SKM-1 (cell line): ENCODE results near the gene MEN1.
A peak's percentile ranks its signal among the peaks of the same experiment; 100 is the strongest.

Experiments
- DNase-seq: peaks from one replicate; lab custom pipeline; 2025; ENCODE audit not compliant: unreplicated experiment; lab: John Stamatoyannopoulos, UW

Gene MEN1

DNA sequence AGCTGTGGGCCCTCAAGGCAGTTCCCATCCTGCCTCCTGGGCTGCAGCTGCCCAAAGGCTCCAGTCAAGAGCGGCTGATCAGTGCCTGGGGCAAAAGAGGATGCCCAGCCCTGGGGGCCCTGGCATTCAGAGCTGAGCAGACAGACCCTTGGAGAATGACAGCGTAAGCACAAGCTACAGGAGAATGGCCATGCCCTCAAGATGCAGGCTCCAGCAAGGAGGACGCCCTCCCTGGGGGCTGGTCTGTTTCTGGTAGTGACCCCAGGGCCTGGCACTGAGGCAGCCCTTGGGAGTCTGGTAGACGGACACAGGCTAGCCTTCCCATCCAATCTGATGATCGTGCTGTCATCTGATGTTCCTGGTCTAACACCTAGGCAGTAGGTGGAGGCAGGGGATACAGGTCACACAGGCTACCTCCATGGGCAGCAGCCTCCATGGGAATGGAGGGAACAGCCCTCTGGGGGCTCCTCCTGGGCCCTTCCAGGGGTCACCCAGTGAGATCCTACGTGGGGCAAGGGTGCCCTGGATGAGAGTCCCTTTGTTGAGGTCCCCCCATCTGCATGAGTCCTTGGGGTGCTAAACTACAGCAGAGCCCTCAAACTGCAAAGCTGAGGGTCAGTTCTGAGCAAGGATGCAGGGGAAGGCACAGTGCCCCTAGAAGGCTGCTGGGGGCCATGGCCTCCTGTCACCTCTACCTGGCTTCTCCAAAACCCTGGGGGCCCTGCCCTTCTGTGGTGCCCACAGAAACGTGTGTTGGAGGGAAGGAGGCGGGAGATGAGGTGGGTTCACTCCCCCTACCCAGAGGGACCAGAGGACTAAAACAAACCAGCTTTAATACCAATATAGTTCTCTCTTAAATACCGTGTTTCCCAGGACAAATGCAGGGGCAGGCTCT, 21.8 kb downstream of the MEN1 start:
- no peak for DNase-seq

DNA sequence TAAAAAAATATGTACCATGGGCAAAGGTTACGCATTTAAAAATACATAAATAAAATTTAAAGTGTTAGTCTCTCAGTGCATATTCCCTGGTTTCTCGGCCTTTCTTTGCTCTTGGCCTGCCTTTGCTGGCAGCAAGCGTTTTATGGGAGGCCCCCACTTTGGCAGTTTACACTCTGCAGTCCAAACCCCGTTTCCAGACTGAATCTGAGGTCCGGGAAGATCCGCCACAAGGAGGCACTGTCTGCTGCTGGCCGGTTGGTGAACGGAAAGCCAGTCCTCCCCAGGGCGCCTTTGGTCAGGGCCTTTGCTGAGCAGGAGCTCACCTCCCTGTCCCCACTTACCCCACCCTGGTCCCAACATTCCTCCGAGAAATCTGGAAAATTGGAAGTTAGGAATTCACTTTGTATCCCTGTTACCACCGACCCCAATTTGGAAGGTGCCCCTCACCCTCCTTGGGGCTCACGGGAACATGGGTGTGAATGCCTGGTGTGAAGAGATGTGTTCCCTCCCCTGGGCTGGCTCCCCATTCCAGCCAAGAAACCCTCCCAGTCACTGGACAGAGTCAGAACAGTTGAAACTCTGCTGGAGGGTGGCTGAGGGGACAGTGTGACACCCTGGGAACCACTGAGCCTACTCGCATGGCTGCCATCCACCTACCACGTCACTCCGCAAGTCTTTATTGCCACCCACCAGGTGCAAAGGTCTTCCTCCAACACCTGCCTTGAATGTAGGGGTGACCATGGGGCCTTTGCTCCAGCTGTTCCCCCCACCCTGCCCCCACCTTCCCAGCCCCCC, 22.6 kb downstream of the MEN1 start:
- DNase-seq, result peak; percentile 32

DNA sequence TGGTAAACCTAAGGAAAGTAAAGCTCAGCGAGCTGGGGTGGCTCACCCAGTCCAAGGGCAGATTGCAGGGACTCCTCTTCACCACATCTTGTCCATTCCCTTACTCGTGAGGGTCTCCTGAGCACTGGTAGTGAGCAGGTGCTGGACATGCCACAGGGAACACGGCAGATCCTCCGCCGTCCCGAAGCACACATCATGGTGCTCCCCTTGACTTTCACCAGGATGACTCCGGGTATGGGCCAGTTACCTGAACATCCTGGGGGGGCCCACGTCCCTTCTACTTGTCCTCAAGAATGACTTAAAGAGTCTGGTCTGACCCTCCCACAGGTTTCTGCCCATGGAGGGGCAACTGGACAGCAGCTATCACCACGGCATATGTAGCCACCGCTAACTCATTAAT, 24.0 kb downstream of the MEN1 start:
- no peak for DNase-seq

DNA sequence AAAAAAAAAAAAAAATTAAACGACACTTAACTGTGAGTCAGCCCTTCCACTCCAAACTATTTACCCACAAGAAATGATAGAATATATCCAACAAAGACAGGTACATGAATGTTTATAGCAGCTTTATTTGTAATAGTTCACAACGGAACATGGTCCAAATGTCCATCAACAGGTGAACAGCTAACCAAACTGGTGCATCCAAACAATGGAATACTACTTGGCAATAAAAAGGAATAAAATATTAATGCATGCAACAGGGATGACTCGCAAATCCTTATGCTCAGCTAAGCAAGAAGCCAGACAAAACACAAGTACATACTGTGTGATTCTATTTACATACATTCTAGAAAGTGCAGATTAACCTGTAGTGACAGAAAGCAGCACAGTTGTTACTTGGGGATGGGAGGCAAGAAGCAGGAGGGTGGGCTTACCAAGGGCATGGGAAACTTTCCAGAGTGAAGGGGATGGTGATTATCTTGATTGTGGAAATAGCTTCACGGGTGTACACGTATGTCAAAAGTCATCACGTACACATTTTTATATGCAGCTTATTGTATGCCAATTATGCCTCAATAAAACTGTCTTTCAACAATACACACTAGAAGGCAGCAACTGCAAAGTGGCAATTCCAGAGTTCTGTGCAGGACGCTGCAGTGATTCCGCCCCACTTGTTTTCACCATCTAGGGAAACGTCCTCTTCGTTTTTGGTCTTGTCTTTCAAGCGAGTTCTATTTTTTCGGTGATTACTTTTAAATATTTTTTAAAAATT, 25.4 kb downstream of the MEN1 start:
- DNase-seq, result no peak

DNA sequence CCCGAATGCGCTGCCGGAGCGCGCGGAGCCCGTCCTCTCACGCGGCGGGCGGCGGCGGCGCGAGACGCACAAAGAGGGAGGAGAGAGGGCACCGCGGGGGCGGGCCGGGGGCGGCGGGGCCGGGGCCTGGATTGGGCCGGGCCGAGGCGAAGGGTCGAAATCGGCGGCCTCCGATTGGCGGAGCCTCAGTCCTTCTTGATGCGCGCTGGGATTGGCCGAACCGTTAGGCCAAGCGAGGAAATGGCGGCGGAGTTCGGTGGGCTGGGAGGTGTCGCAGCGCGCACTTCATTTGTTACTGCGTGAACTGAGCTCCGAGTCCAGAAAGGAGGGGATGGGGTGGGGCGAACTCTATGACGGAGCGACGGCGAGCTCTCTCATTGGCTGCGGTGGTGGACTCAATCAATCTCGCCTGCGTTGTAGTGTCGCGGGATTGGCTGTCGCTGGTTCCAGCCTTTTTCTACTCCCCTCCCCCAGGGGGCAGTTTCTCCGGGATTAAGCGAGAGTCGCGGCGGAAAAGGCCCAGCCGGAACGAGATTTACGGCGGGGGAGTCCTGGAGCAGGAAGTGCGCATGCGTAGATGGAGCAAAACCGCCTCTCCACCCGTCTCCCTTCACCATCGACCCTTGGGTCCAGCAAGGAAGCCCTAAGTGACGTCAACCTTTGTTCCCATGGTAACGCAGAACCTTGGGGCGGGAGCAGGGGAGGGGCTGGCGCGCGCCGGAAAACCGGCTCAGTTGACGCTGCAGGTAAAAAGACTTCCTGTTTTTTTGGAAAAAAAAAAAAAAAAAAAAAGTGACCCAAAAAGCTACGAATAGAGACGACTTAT, 31.7 kb downstream of the MEN1 start, which contains the start of gene SF1:
Gene SF1 (minus strand): TSS at position 70 of the 826 bp plus-strand sequence. CDS start 150 bp downstream, outside the sequence.
- DNase-seq, result peak; percentile 100

DNA sequence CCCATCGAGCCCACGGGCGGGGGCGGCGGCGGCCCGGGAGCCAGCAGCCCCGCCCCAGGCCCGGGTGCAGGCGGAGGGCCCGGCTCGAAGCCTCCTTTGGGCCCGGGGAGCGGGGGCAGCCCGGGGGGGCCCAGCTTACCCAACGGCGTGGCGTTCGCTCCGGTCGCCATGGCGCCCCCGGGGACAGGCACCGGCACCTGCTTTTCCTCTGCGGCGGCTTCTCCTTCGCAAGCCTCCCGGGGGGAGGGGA, 32.2 kb downstream of the MEN1 start:
- DNase-seq, result no peak

DNA sequence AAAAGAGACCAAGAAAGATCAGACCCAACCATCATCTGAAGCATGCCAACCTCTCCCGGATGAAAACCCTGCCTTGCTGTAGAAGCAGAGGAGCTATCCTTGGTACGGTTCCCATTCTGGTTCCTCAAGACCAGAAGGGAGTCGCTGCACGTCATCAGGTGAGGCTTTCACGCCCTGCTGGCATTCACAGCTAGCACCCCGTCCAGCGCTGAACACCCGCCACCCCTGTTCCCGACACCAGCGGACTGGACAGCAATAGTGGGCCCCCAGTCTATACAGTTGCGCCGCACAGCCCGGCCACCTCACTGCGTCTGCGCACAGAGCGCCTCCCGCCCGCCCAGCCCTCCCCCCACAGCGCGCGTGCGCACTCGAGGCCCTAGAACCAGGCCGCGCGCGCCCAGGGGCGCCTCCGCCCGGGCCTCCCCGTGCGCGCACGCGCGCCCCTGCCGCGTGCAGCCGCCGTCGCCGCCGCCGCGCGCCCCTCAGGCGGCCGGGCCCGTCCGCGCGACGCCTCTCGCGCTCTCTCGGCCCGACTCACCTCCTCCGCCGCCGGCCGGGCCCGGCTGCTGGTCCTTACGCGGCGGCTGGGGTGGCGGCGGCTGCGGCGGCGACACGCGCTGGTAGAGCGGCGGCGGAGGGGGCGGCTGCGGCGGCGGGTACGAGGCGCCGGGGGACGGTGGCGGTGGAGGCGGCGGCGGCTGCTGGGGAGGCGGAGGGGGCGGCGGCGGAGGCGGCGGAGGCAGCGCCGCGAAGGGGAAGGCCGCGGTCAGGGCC, 32.7 kb downstream of the MEN1 start:
- peak; percentile 32 for DNase-seq

DNA sequence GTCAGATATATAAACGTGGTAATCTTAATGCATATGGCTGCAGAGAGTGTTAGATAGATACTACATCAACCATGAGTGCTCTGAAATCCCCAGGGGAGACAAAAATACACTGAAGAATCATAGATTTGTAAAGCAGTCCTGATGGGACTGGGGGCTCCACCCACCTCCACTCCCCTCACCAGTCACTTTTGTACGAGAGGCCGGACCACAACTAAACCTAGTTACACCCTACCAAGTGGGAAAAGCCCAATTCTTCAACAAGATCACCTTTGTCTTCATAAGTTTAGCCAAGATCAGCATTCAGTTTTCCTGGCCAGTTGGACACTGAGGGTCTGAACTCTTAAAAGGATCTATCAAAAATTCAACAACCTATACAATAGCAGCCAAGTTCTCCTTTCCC, 33.5 kb downstream of the MEN1 start:
- no peak for DNase-seq

DNA sequence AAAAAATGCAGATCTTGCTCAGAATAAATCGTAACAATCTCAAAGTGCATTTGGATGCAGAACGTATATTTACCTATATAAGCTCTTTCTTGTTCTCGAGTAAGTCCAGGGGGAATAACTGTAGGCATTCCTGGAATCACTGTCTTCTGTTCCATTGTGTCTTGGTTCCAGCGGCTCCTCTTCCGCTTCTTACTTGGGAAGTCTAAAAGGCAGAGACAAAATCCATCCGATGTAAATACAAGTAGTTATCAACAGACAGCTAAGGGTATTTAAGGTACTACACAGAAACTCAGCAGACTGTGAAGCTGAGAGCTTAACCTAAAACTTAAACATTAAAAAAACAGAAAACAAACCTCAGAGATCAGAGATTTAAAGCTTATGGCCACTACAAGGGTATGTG, 33.9 kb downstream of the MEN1 start:
- DNase-seq, result no peak

DNA sequence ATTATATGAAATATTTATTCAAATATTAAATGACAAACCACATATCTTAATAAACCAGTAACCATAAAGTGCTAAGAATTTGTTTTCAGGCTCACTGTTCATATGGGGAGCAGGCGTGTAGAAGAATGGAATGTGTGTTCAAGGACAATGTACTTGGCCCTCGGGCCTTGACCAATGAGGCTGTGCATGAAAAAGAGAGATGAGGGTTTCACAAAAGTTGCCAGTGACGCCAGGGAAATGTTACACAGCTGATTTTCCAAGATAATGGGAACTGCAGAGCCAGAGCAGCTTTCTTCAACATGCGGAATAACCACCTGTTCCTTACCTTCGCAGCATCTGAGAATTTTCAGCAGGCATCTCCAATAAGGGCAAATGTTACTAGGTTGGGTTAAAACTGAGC, 36.2 kb downstream of the MEN1 start:
- DNase-seq, result no peak

DNA sequence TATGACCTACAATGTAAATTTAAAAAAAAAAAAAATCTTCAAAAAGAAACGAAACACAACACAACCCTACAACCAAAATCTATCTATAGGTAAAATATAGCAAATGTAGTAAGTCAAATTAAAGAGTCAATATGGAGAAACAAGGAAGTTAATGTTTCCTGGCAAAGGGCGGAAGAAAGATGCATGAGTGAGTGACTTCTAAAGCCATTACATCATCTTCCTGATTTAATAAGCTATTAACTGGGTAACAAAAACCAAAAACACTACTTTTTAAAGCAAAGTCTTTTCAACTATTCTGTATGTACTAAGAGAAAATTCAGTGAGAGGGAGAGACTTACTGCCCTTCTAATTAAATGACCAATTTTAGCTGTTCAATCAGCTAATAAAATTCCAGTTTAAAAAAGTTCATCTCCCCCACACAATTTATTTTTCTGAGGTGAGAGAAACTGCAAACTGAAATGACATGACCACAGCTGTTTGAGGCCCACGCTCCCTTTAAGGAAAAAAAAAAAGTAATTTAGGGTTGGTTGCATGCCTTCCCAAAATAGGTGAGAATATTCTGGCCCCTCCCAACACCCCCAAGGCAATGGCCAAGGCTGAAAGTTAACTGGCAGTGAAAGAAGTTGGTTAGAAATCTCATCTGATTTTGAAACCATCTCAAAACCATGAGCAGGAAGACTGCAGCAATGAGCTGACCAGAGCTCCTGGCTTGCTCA, 37.9 kb downstream of the MEN1 start:
- DNase-seq, result no peak

DNA sequence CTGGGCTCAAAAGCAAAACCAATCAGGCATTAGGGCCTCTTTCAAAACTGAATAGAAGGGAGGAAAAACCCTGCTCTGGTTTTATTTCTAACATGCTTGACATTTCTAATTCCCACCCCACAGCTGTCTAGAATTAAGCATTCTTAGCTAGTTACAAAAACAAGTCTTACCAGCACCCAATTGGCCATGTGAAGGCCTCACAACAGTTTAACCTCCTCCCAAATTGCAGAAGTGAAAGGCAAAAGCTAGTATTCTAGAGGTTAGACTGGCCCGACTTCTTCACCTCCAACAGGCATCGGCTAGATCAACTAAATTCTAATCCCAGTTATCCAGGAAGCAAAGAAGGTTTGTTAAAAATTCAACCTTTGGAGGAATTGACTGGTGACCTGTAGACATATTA, 38.5 kb downstream of the MEN1 start:
- no peak for DNase-seq

DNA sequence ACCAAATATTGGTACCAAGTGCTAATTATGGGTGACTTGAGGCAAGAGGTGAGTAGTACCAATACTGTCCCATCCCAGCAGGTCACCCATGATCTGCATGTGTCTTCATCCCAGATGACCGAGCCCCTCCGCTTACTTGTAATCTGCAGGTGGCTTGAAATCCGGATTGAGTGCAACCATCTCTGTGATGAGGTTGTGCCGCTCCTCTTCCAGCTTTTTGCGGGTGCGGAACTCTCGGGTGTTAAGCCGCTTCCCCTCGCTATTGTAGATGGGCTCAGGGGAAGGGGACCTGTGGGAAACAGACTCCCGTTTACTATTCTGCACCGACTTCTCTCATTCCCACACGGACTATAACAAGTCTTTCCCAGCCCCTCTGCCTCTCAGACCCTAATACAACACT, 40.2 kb downstream of the MEN1 start:
- DNase-seq, result no peak

DNA sequence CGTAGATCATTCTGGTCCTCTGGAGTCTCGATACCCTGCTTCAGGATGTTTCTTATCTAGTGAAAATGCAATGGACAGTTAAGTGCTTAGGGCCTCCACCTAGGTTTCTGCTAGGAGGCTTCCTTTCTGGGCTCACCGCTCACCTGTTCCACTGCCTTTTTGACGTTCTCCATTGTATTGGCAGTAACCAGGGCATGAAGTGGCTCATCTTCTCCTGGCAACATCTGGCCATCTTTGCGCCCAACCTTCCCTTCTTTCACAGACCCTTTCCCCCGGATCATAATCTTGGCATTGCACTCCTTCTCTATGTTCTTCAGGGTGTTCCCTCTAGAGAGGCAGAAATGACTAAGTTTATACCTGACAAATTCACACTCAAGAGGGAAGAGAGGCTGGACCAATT, 41.1 kb downstream of the MEN1 start:
- no peak for DNase-seq

DNA sequence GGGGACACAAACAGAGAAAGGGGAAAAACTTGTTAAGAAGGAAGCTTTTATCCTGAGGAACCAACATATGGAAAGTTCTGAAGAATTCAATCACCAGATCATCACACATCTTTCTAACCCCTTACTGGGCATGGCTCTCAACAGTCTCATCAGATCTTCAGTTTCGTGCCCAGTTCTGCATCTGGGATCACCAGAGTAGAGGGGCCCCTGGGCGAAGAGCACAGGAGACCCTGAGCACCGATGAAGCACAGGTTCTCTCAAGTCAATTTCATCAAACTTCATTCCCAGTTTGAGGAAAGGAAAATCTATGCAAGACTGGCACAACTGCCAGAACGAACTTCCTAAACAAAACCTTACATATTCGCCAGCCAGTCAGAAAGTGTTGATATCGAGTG, 42.1 kb downstream of the MEN1 start:
- DNase-seq, result no peak

DNA sequence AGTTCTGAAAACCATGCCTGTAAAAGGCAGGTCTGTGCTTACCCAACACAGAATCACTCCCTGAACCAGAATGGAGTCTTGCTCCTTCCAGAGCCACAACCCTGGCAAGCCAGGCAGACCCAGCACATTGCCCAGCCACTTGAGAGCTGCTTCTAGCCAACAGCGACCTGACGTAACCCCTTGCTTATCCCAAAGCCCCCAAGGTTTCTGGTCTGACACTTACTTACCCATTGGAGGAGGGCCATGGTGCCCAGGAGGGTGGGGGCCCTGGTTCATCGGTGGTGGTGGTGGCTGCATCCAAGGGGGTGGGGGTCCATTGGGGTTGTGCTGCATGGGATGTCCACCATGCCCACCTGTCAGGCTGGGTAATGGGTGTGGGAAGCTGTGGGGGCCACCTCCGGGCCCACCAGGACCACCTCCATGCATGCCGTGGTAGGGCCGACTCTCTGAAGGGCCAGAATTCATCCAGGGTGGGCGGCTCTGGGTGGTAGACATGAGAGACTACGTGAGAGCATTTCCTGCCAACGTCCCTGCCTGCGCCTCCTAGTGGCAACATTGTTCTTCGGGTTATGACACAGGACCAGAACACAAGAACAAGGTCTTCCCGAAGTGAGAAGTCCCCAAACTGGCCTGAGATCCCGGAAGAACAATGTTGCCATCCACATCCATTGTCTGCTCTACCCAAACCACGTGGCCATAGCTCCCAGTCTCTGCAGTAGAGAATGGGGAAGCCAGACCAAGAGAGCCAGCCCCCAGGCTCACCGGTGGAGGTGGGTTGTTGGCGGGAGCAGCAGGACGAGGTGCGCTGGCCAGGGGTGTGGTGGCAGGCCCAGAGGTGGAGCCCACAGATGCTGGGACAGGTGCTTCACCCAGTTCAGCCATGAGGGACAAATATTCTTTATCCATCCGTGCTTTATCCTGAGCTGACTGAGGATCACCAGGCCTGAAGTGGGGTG, 42.7 kb downstream of the MEN1 start:
- peak; percentile 40 for DNase-seq

DNA sequence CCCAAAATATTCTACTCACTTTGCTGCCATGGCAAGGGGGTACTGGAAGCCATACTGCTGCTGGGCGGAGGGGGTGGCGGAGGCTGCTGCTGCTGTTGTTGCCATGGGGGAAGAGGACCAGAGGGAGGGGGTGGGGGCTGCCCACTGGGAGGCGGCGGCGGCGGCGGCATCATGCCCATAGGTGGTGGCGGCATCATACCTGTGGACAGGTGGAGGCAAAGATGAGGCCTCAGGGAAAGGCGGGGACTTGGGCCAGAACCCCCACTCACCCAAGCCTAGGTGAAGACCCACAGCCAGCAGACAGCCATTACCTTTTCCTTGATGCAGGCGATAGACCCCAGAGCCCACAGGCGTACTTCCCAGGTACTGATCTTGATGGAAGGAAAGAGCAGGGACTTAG, 43.5 kb downstream of the MEN1 start:
- DNase-seq, result no peak
